T-helper 17 cell (primary cell): ENCODE results near the gene BEAN1. TPM values are rescaled to one million over a fixed set of nuclear protein-coding genes. Genes with fewer than 3 reads are reported as not detected.

Source experiments
- ATAC-seq: fragments of 150-1000 bp; cut with Tn5 transposase; 2 replicates; pipeline ENCODE4 v1.10.0; 2021; ENCODE audit warnings: mild to moderate bottlenecking, moderate library complexity
- DNase-seq, 3 donors: peaks; one replicate each; pipeline versions ENCODE4 v3.0.0 to v3.0.0-alpha.2; 2020 to 2021
- H3K9me3 ChIP-seq: one replicate; pipeline ENCODE4 v1.7.0; 2013; ENCODE audit warnings: low read length, mild to moderate bottlenecking; ENCODE audit not compliant: control insufficient read depth, poor library complexity, severe bottlenecking
- H3K27ac Mint-ChIP-seq: one replicate; pipeline ENCODE4 v1.8.0; 2022; ENCODE audit warnings: mild to moderate bottlenecking, moderate library complexity, mixed read lengths
- H3K27me3 Mint-ChIP-seq: one replicate; pipeline ENCODE4 v1.8.0; 2022; ENCODE audit warnings: mixed read lengths
- H3K36me3 Mint-ChIP-seq: one replicate; pipeline ENCODE4 v1.8.0; 2022; ENCODE audit warnings: low read depth, mixed read lengths
- H3K4me1 Mint-ChIP-seq: one replicate; pipeline ENCODE4 v1.8.0; 2022; ENCODE audit warnings: mild to moderate bottlenecking, mixed read lengths
- H3K4me3 Mint-ChIP-seq: one replicate; pipeline ENCODE4 v1.8.0; 2022; ENCODE audit warnings: mild to moderate bottlenecking, moderate library complexity, mixed read lengths
- total RNA-seq, 4 donors: library from RNA in 2 of 4; stranded (reverse) in 2 of 4; gene quantifications; one replicate each; pipeline ENCODE4 v1.2.3 and lab custom pipeline; 2022 to 2026

Gene BEAN1
- total RNA-seq, 2 donors from 2014 or later = not detected

- H3K36me3 Mint-ChIP-seq = peaks cover 4% of the 10 kb centered on the region
Observed at GRCh38 chr16:66468321-66468965, 41.3 kb downstream of the BEAN1 start.

GRCh38 chr16:66469291-66469946 is 42.3 kb downstream of the BEAN1 start:
- ATAC-seq = no peak
- no peak overlapping the region for H3K4me3 Mint-ChIP-seq
- peaks cover 41% of the 10 kb centered on the region for H3K27me3 Mint-ChIP-seq
- no peak for DNase-seq
- no peaks in the 10 kb centered on the region for H3K9me3 ChIP-seq
- H3K27ac Mint-ChIP-seq = no peak overlapping the region
- H3K4me1 Mint-ChIP-seq = peaks cover 14% of the 10 kb centered on the region
- H3K36me3 Mint-ChIP-seq = peaks cover 4% of the 10 kb centered on the region

More at GRCh38 chr16:66468321-66468965, 41.3 kb downstream of the BEAN1 start:
- Mint-ChIP-seq H3K4me1 (peaks cover 7% of the 10 kb centered on the region), H3K27me3 (peaks cover 48% of the 10 kb centered on the region), H3K4me3 (no peak overlapping the region), H3K27ac (no peak overlapping the region)
- H3K9me3 ChIP-seq = no peaks in the 10 kb centered on the region
- ATAC-seq = no peak
- DNase-seq = no peak

GRCh38 chr16:66469947-66470546 is 43.0 kb downstream of the BEAN1 start:
- no peaks in the 10 kb centered on the region for H3K9me3 ChIP-seq
- Mint-ChIP-seq H3K27me3 (peaks cover 37% of the 10 kb centered on the region), H3K36me3 (peaks cover 4% of the 10 kb centered on the region), H3K27ac (no peak overlapping the region), H3K4me1 (peaks cover 20% of the 10 kb centered on the region), H3K4me3 (no peak overlapping the region)
- ATAC-seq (no peak), DNase-seq (no peak)

GRCh38 chr16:66470556-66470955 is 43.5 kb downstream of the BEAN1 start:
- H3K27ac Mint-ChIP-seq = no peak overlapping the region
- peaks cover 4% of the 10 kb centered on the region for H3K36me3 Mint-ChIP-seq
- H3K4me1 Mint-ChIP-seq = peaks cover 23% of the 10 kb centered on the region
- no peaks in the 10 kb centered on the region for H3K9me3 ChIP-seq
- no peak overlapping the region for H3K4me3 Mint-ChIP-seq
- ATAC-seq (no peak), DNase-seq (no peak)
- H3K27me3 Mint-ChIP-seq = peaks cover 34% of the 10 kb centered on the region

GRCh38 chr16:66471264-66471663 is 44.2 kb downstream of the BEAN1 start:
- H3K27me3 Mint-ChIP-seq = peaks cover 32% of the 10 kb centered on the region

GRCh38 chr16:66471716-66472393 is 44.8 kb downstream of the BEAN1 start:
- H3K4me1 Mint-ChIP-seq = peaks cover 23% of the 10 kb centered on the region
- H3K36me3 Mint-ChIP-seq = peaks cover 4% of the 10 kb centered on the region
- H3K4me3 Mint-ChIP-seq = no peak overlapping the region
- DNase-seq = no peak
- no peaks in the 10 kb centered on the region for H3K9me3 ChIP-seq
- ATAC-seq = no peak
- H3K27me3 Mint-ChIP-seq = peaks cover 27% of the 10 kb centered on the region
- H3K27ac Mint-ChIP-seq = no peak overlapping the region

More at GRCh38 chr16:66471264-66471663, 44.2 kb downstream of the BEAN1 start:
- ATAC-seq (no peak), DNase-seq (no peak)
- no peaks in the 10 kb centered on the region for H3K9me3 ChIP-seq
- no peak overlapping the region for H3K4me3 Mint-ChIP-seq
- no peak overlapping the region for H3K27ac Mint-ChIP-seq
- peaks cover 4% of the 10 kb centered on the region for H3K36me3 Mint-ChIP-seq
- peaks cover 23% of the 10 kb centered on the region for H3K4me1 Mint-ChIP-seq

- Mint-ChIP-seq H3K27ac (no peak overlapping the region), H3K4me1 (peaks cover 23% of the 10 kb centered on the region), H3K36me3 (peaks cover 4% of the 10 kb centered on the region), H3K4me3 (no peak overlapping the region), H3K27me3 (peaks cover 14% of the 10 kb centered on the region)
- no peak for ATAC-seq
- no peak for DNase-seq
- no peaks in the 10 kb centered on the region for H3K9me3 ChIP-seq
Observed at GRCh38 chr16:66473051-66473571, 46.0 kb downstream of the BEAN1 start.

- peak overlapping the region; percentile 61 for H3K4me3 Mint-ChIP-seq
- peaks cover 9% of the 10 kb centered on the region for H3K27me3 Mint-ChIP-seq
- H3K27ac Mint-ChIP-seq = peak overlapping the region; percentile 92
- no peak for DNase-seq
- no peak for ATAC-seq
- peaks cover 27% of the 10 kb centered on the region for H3K4me1 Mint-ChIP-seq
- no peaks in the 10 kb centered on the region for H3K9me3 ChIP-seq
- peaks cover 4% of the 10 kb centered on the region for H3K36me3 Mint-ChIP-seq
Observed at GRCh38 chr16:66473654-66474519, 46.8 kb downstream of the BEAN1 start.

GRCh38 chr16:66474750-66475199 is 47.7 kb downstream of the BEAN1 start:
- H3K9me3 ChIP-seq = no peaks in the 10 kb centered on the region
- H3K27me3 Mint-ChIP-seq = peaks cover 4% of the 10 kb centered on the region
- ATAC-seq (peak; percentile 87), DNase-seq (peak in 1 of 3 donors; percentile 17)
- peak overlapping the region; percentile 50 for H3K4me3 Mint-ChIP-seq
- H3K27ac Mint-ChIP-seq = peak overlapping the region; percentile 92
- peaks cover 4% of the 10 kb centered on the region for H3K36me3 Mint-ChIP-seq
- peaks cover 30% of the 10 kb centered on the region for H3K4me1 Mint-ChIP-seq

- H3K27ac Mint-ChIP-seq = peak overlapping the region; percentile 92
- H3K9me3 ChIP-seq = no peaks in the 10 kb centered on the region
- H3K4me3 Mint-ChIP-seq = no peak overlapping the region
- ATAC-seq (no peak), DNase-seq (no peak)
- peaks cover 2% of the 10 kb centered on the region for H3K36me3 Mint-ChIP-seq
- H3K27me3 Mint-ChIP-seq = no peaks in the 10 kb centered on the region
- peaks cover 28% of the 10 kb centered on the region for H3K4me1 Mint-ChIP-seq
Observed at GRCh38 chr16:66475232-66475631, 48.1 kb downstream of the BEAN1 start.

- H3K4me3 Mint-ChIP-seq = no peak overlapping the region
- H3K27ac Mint-ChIP-seq = peak overlapping the region; percentile 51
- H3K36me3 Mint-ChIP-seq = no peaks in the 10 kb centered on the region
- H3K27me3 Mint-ChIP-seq = no peaks in the 10 kb centered on the region
- DNase-seq (no peak), ATAC-seq (peak; percentile 25)
- H3K4me1 Mint-ChIP-seq = peaks cover 27% of the 10 kb centered on the region
- H3K9me3 ChIP-seq = no peaks in the 10 kb centered on the region
Observed at GRCh38 chr16:66476328-66477027, 49.4 kb downstream of the BEAN1 start.

GRCh38 chr16:66477028-66477515 is 50.0 kb downstream of the BEAN1 start:
- Mint-ChIP-seq H3K4me3 (no peak overlapping the region), H3K4me1 (peaks cover 25% of the 10 kb centered on the region), H3K36me3 (no peaks in the 10 kb centered on the region), H3K27me3 (no peaks in the 10 kb centered on the region), H3K27ac (peak overlapping the region; percentile 51)
- no peaks in the 10 kb centered on the region for H3K9me3 ChIP-seq
- no peak for ATAC-seq
- no peak for DNase-seq
